GM21576 (cell line): ENCODE data around the gene DDX24.

ENCODE experiments used
- ATAC-seq: cut with Tn5 transposase; IDR thresholded peaks from one replicate; pipeline ENCODE4 v1.9.1; 2021; ENCODE audit warnings: mild to moderate bottlenecking, moderate library complexity; ENCODE audit not compliant: unreplicated experiment

Gene DDX24

GRCh38 chr14:94050231-94050880 is 30.6 kb downstream of the DDX24 start:
- no peak for ATAC-seq

GRCh38 chr14:94049625-94050023 is 31.4 kb downstream of the DDX24 start:
- ATAC-seq, result no peak

- no peak for ATAC-seq
These were observed 32.0 kb downstream of the DDX24 start for GRCh38 chr14:94048691-94049624.

GRCh38 chr14:94047581-94047980 is 33.4 kb downstream of the DDX24 start:
- no peak for ATAC-seq

GRCh38 chr14:94046696-94047250 is 34.2 kb downstream of the DDX24 start:
- no peak for ATAC-seq

- no peak for ATAC-seq
These were observed 35.2 kb downstream of the DDX24 start for GRCh38 chr14:94045563-94046345.

- no peak for ATAC-seq
These were observed 35.9 kb downstream of the DDX24 start for GRCh38 chr14:94045101-94045500.

- no peak for ATAC-seq
These were observed 36.4 kb downstream of the DDX24 start for GRCh38 chr14:94044476-94045091.

GRCh38 chr14:94043756-94044475 is 37.1 kb downstream of the DDX24 start:
- no peak for ATAC-seq

- no peak for ATAC-seq
These were observed 37.8 kb downstream of the DDX24 start for GRCh38 chr14:94043111-94043755.

GRCh38 chr14:94042433-94043091 is 38.4 kb downstream of the DDX24 start:
- no peak for ATAC-seq

- no peak for ATAC-seq
These were observed 39.3 kb downstream of the DDX24 start for GRCh38 chr14:94041551-94042346.

GRCh38 chr14:94040796-94041195 is 40.2 kb downstream of the DDX24 start:
- no peak for ATAC-seq

GRCh38 chr14:94040247-94040646 is 40.8 kb downstream of the DDX24 start:
- no peak for ATAC-seq

GRCh38 chr14:94038921-94039629 is 41.9 kb downstream of the DDX24 start:
- no peak for ATAC-seq

GRCh38 chr14:94038510-94038909 is 42.5 kb downstream of the DDX24 start:
- no peak for ATAC-seq

GRCh38 chr14:94037954-94038353 is 43.0 kb downstream of the DDX24 start:
- no peak for ATAC-seq
